Measurements from ENCODE around the gene ACACB.
A peak's percentile ranks its signal among the peaks of the same experiment; 100 is the strongest.

Gene ACACB

DNA sequence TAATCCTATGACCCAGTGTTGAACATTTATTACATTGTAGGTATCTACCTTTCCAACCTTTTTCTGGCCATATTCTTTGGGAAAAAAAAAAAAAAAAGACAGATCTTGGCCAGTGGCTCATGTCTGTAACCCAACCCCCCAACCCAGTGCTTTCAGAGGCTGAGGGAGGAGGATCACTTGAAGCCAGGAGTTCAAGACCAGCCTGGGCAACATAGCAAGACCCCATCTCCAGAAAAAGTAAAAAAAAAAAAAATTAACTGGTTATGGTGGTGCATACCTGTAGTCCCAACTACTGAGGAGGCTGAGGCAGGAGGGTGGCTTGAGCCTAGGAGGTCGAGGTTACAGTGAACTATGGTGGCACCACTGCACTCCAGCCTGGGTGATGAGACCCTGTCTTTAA, 58.1 kb downstream of the ACACB start:
- DNase-seq (ENCODE audit: low read depth) = no peak

DNA sequence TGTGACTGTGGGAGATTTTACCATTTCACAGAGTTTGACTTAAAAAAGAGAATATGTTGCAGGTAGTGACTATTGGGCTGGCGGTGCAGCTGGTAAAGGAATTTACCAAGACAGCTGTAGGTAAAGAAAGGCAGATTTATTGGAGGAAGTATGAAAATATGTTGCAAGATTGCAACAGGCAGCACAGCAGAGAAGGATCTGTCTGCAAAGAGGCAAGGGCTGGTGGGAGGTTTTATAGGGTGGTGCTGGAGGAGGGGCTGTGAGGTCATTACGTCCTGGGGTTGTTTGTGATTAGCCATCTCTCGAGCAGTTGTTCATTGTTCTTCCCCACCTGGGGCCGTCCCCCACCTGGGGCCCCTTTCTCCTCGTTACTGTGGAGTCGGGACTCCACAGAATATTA, 62.1 kb downstream of the ACACB start:
- DNase-seq (ENCODE audit: low read depth) = no peak

DNA sequence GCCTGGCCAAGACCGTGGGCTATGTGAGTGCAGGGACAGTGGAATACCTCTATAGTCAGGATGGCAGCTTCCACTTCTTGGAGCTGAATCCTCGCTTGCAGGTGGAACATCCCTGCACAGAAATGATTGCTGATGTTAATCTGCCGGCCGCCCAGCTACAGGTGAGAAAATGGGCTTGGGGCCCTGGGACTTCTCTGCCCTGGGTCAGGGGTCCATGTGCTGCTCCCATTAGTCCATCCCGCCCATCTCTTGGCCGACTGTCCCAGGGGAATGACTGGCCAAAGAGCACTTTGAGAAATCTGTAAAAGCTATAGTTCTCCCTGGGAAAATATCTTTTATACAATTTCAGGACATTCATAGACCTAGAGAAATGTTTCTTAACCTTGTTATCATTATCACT, 63.5 kb downstream of the ACACB start:
- DNase-seq (ENCODE audit: low read depth) = no peak

GRCh38 chr12:109182041-109182839, 65.9 kb downstream of the ACACB start:
- no peak for DNase-seq (ENCODE audit: low read depth)

DNA sequence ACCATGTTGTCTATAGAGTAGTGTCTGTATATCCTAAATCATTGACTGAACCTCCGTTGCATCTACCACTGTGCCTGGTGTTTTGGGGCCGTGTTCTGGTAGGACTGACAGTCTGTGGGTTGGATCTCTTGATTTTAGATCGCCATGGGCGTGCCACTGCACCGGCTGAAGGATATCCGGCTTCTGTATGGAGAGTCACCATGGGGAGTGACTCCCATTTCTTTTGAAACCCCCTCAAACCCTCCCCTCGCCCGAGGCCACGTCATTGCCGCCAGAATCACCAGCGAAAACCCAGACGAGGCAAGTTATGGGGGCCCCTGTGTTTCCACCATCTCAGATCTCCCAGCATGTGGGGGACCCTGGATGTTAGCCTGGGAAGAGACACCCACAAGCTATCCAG, 69.1 kb downstream of the ACACB start:
- no peak for DNase-seq (ENCODE audit: low read depth)

DNA sequence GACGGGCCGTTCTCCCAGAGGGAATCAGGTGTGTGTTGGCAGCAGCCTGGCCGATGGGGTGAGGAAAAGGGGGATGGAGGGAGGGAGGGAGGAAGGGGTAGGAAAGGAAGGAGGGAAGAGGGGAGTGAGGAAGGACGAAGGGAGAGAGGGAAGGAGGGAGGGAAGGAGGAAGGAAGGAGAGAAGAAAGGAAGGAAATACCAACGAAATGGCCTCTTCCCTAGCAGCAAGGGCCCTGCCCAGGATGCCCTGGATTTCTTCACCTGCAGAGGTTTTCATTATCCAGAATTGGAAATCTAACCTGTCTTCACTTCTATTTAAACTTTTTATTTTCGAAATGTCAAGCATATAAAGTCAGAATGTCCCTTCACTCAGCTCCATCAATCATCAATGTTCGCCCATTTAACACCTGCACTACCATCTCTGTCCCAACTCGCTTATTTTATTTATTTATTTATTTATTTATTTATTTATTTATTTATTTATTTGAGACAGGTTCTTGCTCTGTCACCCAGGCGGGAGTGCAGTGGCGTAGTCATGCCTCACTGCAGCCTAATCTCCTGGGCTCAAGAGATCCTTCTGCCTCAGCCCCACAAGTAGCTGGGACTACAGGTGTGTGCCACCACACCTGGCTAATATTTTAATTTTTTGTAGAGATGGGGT, 70.7 kb downstream of the ACACB start:
- no peak for DNase-seq (ENCODE audit: low read depth)

GRCh38 chr12:109188108-109188712, 71.8 kb downstream of the ACACB start:
- no peak for DNase-seq (ENCODE audit: low read depth)

GRCh38 chr12:109189291-109189690, 72.9 kb downstream of the ACACB start:
- DNase-seq (ENCODE audit: low read depth) = no peak

GRCh38 chr12:109191621-109192250, 75.3 kb downstream of the ACACB start:
- no peak for DNase-seq (ENCODE audit: low read depth)

DNA sequence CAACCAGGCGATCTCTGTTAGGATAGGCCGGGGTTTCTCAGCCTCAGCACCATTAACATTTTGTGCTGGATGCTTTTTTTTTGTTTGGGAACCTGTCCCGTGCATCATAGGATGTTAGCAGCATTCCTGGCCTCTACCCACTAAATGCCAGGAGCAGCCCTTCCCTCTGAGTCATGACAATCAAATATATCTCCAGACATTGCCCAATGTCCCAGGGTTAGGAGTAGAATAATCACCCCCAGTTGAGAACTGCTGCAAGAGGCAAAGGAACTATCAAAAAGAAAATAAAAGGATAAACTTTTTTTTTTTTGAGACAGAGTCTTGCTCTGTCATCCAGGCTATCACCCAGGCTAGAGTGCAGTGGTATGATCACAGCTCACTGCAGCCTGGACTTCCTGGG, 76.0 kb downstream of the ACACB start:
- DNase-seq (ENCODE audit: low read depth) = peak; percentile 86

GRCh38 chr12:109193896-109194295, 77.5 kb downstream of the ACACB start:
- DNase-seq (ENCODE audit: low read depth) = no peak

DNA sequence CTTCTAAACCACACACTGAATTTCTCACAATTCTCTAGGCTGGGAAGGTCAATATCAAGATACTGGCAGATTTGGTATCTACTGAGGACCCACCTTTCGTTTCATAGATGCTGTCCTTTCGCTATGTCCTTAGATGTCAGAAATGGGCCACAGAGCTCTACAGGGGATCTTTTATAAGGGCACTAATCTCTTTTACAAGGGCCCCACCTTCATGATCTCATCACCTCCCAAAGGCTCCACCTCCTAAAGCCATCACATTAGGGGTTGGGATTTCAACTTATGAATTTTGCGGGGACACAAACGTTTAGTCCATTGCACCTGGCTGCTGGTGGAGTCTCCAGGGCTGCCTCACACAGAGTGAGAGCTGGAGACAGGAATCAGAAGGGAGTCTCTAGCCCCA, 79.9 kb downstream of the ACACB start:
- no peak for DNase-seq (ENCODE audit: low read depth)

DNA sequence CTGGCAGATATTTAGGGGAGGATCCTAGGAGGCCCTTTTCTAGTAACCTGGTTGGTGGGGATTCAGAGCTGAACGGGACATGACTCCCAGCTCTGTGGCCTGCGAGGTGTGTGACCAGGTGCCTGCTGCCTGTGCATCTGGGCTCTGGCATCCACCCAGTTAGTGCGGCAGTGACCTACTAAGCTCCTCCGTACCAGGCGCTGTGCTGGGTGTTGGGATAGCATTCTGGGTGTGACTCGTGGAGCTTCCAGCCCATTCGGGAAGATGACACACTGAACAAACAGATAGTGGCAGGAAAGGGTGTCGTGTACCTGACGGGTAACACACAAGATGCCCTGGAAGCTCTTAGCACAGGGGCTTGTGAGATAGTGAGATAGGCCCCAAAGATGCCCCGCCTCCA, 80.9 kb downstream of the ACACB start:
- DNase-seq (ENCODE audit: low read depth) = no peak

GRCh38 chr12:109199324-109199723, 82.9 kb downstream of the ACACB start:
- DNase-seq (ENCODE audit: low read depth) = no peak

DNA sequence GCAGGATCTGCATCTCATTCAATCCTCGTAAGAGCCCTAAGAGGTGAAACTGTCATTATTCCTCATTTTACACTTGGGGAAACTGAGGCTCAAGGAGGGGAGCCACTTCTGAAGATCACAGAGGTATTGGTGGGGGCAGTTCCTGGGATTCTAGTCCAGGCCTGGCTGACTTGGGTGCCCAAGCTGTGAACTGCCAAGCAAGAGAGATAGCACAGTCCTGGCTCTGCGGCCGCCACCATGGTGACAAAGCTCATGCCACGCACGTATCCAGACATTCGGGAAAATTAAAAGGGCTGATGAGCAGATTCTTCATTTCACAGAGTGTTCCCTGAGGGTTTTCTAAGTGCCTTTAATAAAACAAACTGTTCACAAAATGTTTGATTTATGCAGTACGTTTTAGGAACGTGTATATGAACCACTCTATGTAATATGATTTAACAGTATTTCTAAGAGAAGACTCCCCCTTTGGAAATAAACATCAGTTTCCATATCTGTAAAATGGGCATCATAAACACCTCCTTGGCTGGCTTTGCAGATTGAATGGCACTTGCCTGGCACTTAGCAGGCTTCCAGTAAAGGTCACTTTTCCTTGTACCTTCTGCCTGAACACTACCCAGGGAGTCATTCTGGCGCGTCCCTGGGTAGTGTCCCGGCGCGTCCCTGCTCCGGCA, 84.6 kb downstream of the ACACB start:
- no peak for DNase-seq (ENCODE audit: low read depth)

- no peak for DNase-seq (ENCODE audit: low read depth)
Observed at GRCh38 chr12:109201496-109201885, 85.1 kb downstream of the ACACB start.

GRCh38 chr12:109202770-109203169, 86.4 kb downstream of the ACACB start:
- no peak for DNase-seq (ENCODE audit: low read depth)

DNA sequence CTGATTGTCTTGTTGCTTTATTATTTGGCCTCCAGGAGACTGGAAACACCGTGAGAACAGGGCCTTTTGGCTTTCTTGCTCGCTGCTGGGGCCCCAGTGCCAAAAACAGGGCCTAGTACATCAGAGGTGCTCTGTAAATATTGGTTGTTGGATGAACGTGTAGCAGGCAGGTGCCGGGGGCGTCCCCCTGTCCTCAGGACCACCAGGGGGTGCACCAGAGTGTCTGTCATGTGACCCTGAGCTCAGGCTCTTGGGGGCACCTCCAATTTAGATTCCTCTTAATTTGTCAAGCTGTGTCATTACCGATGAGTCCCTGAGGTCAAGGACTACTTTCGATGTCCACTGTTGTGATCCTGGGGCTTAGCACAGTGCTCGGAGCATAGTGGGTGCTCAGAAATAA, 87.1 kb downstream of the ACACB start:
- DNase-seq (ENCODE audit: low read depth) = no peak

GRCh38 chr12:109209082-109209481, 92.7 kb downstream of the ACACB start:
- no peak for DNase-seq (ENCODE audit: low read depth)

DNA sequence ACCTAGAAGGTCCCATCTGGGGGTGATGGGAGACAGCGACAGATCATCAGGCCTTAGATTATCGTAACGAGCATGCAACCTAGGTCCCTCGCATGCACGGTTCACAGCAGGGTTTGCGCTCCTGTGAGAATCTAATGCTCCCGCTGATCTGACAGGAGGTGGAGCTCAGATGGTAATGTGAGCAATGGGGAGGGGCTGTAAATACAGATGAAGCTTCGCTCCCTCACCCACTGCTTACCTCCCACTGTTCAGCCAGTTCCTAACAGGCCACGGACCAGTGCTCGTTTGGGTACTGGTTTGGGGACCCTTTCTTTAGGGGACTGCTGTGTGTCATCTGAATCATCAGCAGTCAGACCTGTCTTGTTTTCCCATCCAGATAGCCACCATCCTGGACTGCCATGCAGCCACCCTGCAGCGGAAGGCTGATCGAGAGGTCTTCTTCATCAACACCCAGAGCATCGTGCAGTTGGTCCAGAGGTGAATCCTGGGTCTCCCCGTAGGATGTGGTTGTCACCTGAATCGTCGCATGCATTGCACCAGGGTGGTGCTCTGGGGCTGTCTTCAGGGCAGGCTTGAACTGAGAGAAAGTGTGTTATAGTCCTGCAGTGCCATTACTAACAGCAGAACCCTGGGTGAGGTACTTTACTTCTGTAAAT, 96.2 kb downstream of the ACACB start:
- DNase-seq (ENCODE audit: low read depth) = no peak

DNA sequence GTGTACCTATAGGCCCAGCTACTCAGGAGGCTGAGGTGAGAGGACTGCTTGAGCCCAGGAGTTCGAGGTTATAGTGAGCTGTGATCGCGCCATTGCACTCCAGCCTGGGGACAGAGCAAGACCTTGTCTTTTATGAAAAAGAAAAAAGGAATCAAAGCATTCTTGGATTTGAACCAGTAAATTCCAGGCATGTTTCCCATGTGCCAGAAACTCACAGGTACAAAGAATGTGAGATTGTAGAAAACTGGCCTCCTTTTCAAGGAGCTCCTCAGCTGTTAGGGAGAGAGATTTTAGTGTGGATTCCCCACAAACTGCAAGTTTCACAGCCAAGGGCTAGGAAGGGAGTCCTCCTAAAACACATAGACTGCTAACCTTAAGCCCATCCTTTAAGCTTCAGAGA, 97.7 kb downstream of the ACACB start:
- no peak for DNase-seq (ENCODE audit: low read depth)

DNA sequence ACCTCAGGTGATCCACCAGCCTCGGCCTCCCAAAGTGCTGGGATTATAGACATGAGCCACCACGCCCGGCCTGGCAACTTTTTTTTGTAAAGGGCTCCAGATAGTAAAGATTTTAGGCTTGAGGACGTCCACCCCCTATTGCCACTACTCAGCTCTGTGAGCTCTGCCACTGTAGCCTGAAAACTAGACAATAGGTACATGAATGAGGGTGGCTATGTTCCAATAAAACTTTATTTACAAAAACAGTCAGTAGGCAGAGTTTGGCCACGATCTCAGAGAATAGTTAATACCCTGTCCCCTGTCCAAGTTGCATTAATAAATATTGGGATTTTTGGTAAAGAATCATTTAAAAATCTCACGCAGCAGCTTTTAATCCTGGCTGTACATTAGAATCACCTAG, 102.6 kb downstream of the ACACB start:
- no peak for DNase-seq (ENCODE audit: low read depth)
